ENCODE results near the gene LRRC52. TPM values are rescaled to one million over a fixed set of nuclear protein-coding genes. Genes with fewer than 3 reads are reported as not detected.

The LRRC52 gene
- total and polyA plus RNA-seq, 9 of the 15 experiments (the other 6 are each of a cell fraction or from before 2014, with no cell fraction given) = not detected

DNA sequence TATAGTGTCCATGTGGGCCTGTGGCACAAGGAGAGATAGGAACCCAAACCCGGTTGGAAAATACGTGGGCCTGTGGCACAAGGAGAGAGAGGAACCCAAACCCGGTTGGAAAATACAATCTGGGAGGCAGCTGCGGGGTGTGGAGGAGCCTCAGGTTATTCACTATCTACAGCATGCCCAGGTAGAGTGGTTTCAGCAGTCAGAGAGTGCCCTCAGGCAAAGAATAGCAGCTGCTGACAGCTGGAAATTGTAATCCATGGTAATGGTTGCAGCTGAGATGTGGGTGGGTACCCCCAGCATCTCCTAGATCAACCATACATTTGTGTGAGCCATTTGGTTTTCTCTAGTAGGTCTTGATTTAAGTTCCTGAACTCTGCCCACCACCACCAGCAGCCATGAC is 61.4 kb downstream of the LRRC52 start:
- ChIA-PET CTCF (ENCODE audit: low intra/inter-chr PET ratio) (no interaction called here), POLR2A (no interaction called here)
- no peak overlapping the region for H3K9ac ChIP-seq (ENCODE audit: insufficient read depth in 1 of 2, low read depth in 2 of 2, low read length in 2 of 2)
- H2AFZ ChIP-seq (ENCODE audit: low read depth, low read length) = no peak overlapping the region
- 0% methylated on average over 4 of the region's 4 CpGs for whole genome bisulfite sequencing (ENCODE audit: insufficient coverage, low coverage, missing lambda C conversion rate)
- no peak for ATAC-seq
- no peaks in the 10 kb centered on the region; a peak in 1 of 5 replicates for H3K27me3 ChIP-seq (ENCODE audit: control insufficient read depth in 2 of 2, insufficient read depth in 2 of 2, low read length in 2 of 2)
- H3K27ac ChIP-seq (ENCODE audit: extremely low read depth, low read depth, low read length) = no peak overlapping the region
- intact Hi-C loops (cut with micrococcal nuclease) (no loop called here), in situ Hi-C loops (cut with MboI) (no loop called here)
- BruUV-seq (replicated peaks) = no TSS peak
- FAIRE-seq = no peak
- no peaks in the 10 kb centered on the region for H4K20me1 ChIP-seq (replicated peaks; ENCODE audit: control insufficient read depth, insufficient read depth, low read length)
- no peak overlapping the region for H3K4me3 ChIP-seq
- no peaks in the 10 kb centered on the region for H3K36me3 ChIP-seq (ENCODE audit: control insufficient read depth, insufficient read depth, low read length)
- no peaks in the 10 kb centered on the region for H3K9me1 ChIP-seq (ENCODE audit: control insufficient read depth, insufficient read depth, low read length)
- TF ChIP-seq ZFP36 (IDR thresholded peaks at IDR 0.05; ENCODE audit: low read depth, low read length, partially characterized antibody) (no peak), ZNF668 (CRISPR knock-in tag; IDR thresholded peaks at IDR 0.05) (no peak), STAT5A (IDR thresholded peaks at IDR 0.05; ENCODE audit: borderline replicate concordance, low read length) (no peak), CREB1 (IDR thresholded peaks at IDR 0.05) (no peak), CREB1 (CRISPR knock-in tag; IDR thresholded peaks at IDR 0.05) (no peak), BRF1 (IDR thresholded peaks at IDR 0.05; ENCODE audit: borderline replicate concordance, extremely low read depth, insufficient read length) (no peak), HSF4 (CRISPR knock-in tag; IDR thresholded peaks at IDR 0.05; ENCODE audit: borderline replicate concordance) (no peak), PTBP1 (IDR thresholded peaks at IDR 0.05; ENCODE audit: low read depth, low read length) (no peak), HEY1 (CRISPR knock-in tag; IDR thresholded peaks at IDR 0.05; ENCODE audit: borderline replicate concordance) (no peak), BDP1 (IDR thresholded peaks at IDR 0.05; ENCODE audit: insufficient read depth, insufficient read length) (no peak), ASH1L (IDR thresholded peaks at IDR 0.05; ENCODE audit: borderline replicate concordance, low read depth, partially characterized antibody) (no peak), ZEB2 (IDR thresholded peaks at IDR 0.05) (no peak), HDAC8 (tag; IDR thresholded peaks at IDR 0.05) (no peak), NFE2 (IDR thresholded peaks at IDR 0.05; ENCODE audit: low read depth) (no peak), SIX5 (IDR thresholded peaks at IDR 0.05; ENCODE audit: borderline replicate concordance in 1 of 2, insufficient read depth in 1 of 2, low read depth in 1 of 2, low read length in 2 of 2) (no peak), SMAD2 (IDR thresholded peaks at IDR 0.05; ENCODE audit: low read depth, low read length) (no peak), ZNF354B (CRISPR knock-in tag; IDR thresholded peaks at IDR 0.05) (no peak), FOXP1 (CRISPR knock-in tag; IDR thresholded peaks at IDR 0.05) (no peak)
- TF ChIP-seq, protein P1, sequence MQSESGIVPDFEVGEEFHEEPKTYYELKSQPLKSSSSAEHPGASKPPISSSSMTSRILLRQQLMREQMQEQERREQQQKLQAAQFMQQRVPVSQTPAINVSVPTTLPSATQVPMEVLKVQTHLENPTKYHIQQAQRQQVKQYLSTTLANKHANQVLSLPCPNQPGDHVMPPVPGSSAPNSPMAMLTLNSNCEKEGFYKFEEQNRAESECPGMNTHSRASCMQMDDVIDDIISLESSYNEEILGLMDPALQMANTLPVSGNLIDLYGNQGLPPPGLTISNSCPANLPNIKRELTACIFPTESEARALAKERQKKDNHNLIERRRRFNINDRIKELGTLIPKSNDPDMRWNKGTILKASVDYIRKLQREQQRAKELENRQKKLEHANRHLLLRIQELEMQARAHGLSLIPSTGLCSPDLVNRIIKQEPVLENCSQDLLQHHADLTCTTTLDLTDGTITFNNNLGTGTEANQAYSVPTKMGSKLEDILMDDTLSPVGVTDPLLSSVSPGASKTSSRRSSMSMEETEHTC (IDR thresholded peaks at IDR 0.05) = no peak
- TF ChIP-seq, protein P2, sequence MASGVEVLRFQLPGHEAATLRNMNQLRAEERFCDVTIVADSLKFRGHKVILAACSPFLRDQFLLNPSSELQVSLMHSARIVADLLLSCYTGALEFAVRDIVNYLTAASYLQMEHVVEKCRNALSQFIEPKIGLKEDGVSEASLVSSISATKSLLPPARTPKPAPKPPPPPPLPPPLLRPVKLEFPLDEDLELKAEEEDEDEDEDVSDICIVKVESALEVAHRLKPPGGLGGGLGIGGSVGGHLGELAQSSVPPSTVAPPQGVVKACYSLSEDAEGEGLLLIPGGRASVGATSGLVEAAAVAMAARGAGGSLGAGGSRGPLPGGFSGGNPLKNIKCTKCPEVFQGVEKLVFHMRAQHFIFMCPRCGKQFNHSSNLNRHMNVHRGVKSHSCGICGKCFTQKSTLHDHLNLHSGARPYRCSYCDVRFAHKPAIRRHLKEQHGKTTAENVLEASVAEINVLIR (CRISPR knock-in tag; IDR thresholded peaks at IDR 0.05) = no peak
- TF ChIP-seq, protein P3, sequence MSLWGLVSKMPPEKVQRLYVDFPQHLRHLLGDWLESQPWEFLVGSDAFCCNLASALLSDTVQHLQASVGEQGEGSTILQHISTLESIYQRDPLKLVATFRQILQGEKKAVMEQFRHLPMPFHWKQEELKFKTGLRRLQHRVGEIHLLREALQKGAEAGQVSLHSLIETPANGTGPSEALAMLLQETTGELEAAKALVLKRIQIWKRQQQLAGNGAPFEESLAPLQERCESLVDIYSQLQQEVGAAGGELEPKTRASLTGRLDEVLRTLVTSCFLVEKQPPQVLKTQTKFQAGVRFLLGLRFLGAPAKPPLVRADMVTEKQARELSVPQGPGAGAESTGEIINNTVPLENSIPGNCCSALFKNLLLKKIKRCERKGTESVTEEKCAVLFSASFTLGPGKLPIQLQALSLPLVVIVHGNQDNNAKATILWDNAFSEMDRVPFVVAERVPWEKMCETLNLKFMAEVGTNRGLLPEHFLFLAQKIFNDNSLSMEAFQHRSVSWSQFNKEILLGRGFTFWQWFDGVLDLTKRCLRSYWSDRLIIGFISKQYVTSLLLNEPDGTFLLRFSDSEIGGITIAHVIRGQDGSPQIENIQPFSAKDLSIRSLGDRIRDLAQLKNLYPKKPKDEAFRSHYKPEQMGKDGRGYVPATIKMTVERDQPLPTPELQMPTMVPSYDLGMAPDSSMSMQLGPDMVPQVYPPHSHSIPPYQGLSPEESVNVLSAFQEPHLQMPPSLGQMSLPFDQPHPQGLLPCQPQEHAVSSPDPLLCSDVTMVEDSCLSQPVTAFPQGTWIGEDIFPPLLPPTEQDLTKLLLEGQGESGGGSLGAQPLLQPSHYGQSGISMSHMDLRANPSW (CRISPR knock-in tag; IDR thresholded peaks at IDR 0.05) = no peak
- peaks cover 0 to 3% of the 10 kb centered on the region in 2 experiments; a peak in 1 of 5 replicates for H3K4me1 ChIP-seq (replicated peaks in 1 of 2; ENCODE audit: control insufficient read depth in 2 of 2, insufficient read depth in 2 of 2, low read length in 2 of 2)
- H3K4me2 ChIP-seq (ENCODE audit: insufficient read depth, low read length) = no peak overlapping the region
- no peaks in the 10 kb centered on the region for H3K79me2 ChIP-seq (ENCODE audit: control insufficient read depth, insufficient read depth, low read length)
- H3K9me3 ChIP-seq (replicated peaks; ENCODE audit: control insufficient read depth, insufficient read depth, low read depth, low read length) = no peaks in the 10 kb centered on the region
- no peak for DNase-seq (ENCODE audit: extremely low read depth in 1 of 4, low spot score in 3 of 4)
